HG03280 (cell line): Measurements from ENCODE around the gene ASB2.

Experiments
- ATAC-seq: cut with Tn5 transposase; IDR thresholded peaks from one replicate; pipeline ENCODE4 v1.9.1; 2021; ENCODE audit warnings: mild to moderate bottlenecking, moderate library complexity; ENCODE audit not compliant: unreplicated experiment

ASB2 gene

GRCh38 chr14:93929657-93930056 lies 46.7 kb downstream of the ASB2 start:
- no peak for ATAC-seq

GRCh38 chr14:93929048-93929535 lies 47.3 kb downstream of the ASB2 start:
- no peak for ATAC-seq

GRCh38 chr14:93928184-93929047 lies 48.0 kb downstream of the ASB2 start:
- ATAC-seq, result no peak

GRCh38 chr14:93927800-93928145 lies 48.6 kb downstream of the ASB2 start:
- no peak for ATAC-seq

- no peak for ATAC-seq
These were observed 49.2 kb downstream of the ASB2 start, which contains the start of gene FAM181A for GRCh38 chr14:93926873-93927799. TSS of gene FAM181A (plus strand) at chr14:93927344. CDS start at chr14:93928286, 942 bp downstream.

GRCh38 chr14:93926245-93926872 lies 50.0 kb downstream of the ASB2 start:
- no peak for ATAC-seq

- no peak for ATAC-seq
These were observed 50.9 kb downstream of the ASB2 start for GRCh38 chr14:93925374-93925895.

GRCh38 chr14:93924592-93925355 lies 51.6 kb downstream of the ASB2 start:
- no peak for ATAC-seq

GRCh38 chr14:93923626-93924025 lies 52.7 kb downstream of the ASB2 start:
- ATAC-seq, result no peak

GRCh38 chr14:93921001-93921806 lies 55.2 kb downstream of the ASB2 start:
- ATAC-seq, result no peak

GRCh38 chr14:93917141-93917540 lies 59.2 kb downstream of the ASB2 start:
- no peak for ATAC-seq

- ATAC-seq, result no peak
These were observed 59.9 kb downstream of the ASB2 start for GRCh38 chr14:93916498-93916897.

- no peak for ATAC-seq
These were observed 60.6 kb downstream of the ASB2 start for GRCh38 chr14:93915800-93916199.

- ATAC-seq, result no peak
These were observed 61.2 kb downstream of the ASB2 start for GRCh38 chr14:93915070-93915705.

- no peak for ATAC-seq
These were observed 62.1 kb downstream of the ASB2 start for GRCh38 chr14:93914278-93914677.

GRCh38 chr14:93912782-93913181 lies 63.6 kb downstream of the ASB2 start:
- ATAC-seq, result no peak

GRCh38 chr14:93911975-93912615 lies 64.3 kb downstream of the ASB2 start:
- ATAC-seq, result no peak

- ATAC-seq, result no peak
These were observed 66.8 kb downstream of the ASB2 start for GRCh38 chr14:93909429-93910128.
